ENCODE data around the gene NLK. TPM values are rescaled to one million over a fixed set of nuclear protein-coding genes. Genes with fewer than 3 reads are reported as not detected.
A peak's percentile ranks its signal among the peaks of the same experiment; 100 is the strongest.

NLK gene
- total and polyA plus RNA-seq, 2 of the 13 experiments (the other 11 are each of a cell fraction or from before 2014, with no cell fraction given), result 13.4 to 14.6 TPM

- TF ChIP-seq TIGD3 (CRISPR knock-in tag; IDR thresholded peaks at IDR 0.05; ENCODE audit: borderline replicate concordance) (no peak), ZNF557 (CRISPR knock-in tag; IDR thresholded peaks at IDR 0.05) (no peak), SAP130 (CRISPR knock-in tag; IDR thresholded peaks at IDR 0.05; ENCODE audit: low read depth) (peak; percentile 64), CREB1 (IDR thresholded peaks at IDR 0.05) (no peak), CREB1 (CRISPR knock-in tag; IDR thresholded peaks at IDR 0.05) (no peak), NR1H2 (CRISPR knock-in tag; IDR thresholded peaks at IDR 0.05; ENCODE audit: borderline replicate concordance, low read depth) (no peak), BATF2 (CRISPR knock-in tag; IDR thresholded peaks at IDR 0.05) (no peak), KAT2B (IDR thresholded peaks at IDR 0.05; ENCODE audit: borderline replicate concordance, low read depth, low read length) (no peak), PRPF4 (IDR thresholded peaks at IDR 0.05; ENCODE audit: low read depth, low read length, poor library complexity, severe bottlenecking) (no peak), ZNF296 (CRISPR knock-in tag; conservative IDR thresholded peaks at IDR 0.05) (peak; percentile 69; the same call in 1 of the 2 replicates), ZNF484 (CRISPR knock-in tag; IDR thresholded peaks at IDR 0.05; ENCODE audit: borderline replicate concordance, low read depth) (no peak), STAT5B (CRISPR knock-in tag; IDR thresholded peaks at IDR 0.05) (0 out of 2 replicates have a peak, but pooled peaks have one; percentile 81), ZNF543 (CRISPR knock-in tag; IDR thresholded peaks at IDR 0.05) (no peak), TARDBP (CRISPR knock-in tag; IDR thresholded peaks at IDR 0.05) (no peak), ZNF501 (CRISPR knock-in tag; IDR thresholded peaks at IDR 0.05) (no peak), ZNF382 (CRISPR knock-in tag; IDR thresholded peaks at IDR 0.05; ENCODE audit: borderline replicate concordance) (no peak), IKZF1 (IDR thresholded peaks at IDR 0.05) (no peak), NFE2 (CRISPR knock-in tag; IDR thresholded peaks at IDR 0.05) (no peak), RBM39 (IDR thresholded peaks at IDR 0.05; ENCODE audit: low read depth, low read length, poor library complexity, severe bottlenecking) (no peak)
- TF ChIP-seq, protein P1, sequence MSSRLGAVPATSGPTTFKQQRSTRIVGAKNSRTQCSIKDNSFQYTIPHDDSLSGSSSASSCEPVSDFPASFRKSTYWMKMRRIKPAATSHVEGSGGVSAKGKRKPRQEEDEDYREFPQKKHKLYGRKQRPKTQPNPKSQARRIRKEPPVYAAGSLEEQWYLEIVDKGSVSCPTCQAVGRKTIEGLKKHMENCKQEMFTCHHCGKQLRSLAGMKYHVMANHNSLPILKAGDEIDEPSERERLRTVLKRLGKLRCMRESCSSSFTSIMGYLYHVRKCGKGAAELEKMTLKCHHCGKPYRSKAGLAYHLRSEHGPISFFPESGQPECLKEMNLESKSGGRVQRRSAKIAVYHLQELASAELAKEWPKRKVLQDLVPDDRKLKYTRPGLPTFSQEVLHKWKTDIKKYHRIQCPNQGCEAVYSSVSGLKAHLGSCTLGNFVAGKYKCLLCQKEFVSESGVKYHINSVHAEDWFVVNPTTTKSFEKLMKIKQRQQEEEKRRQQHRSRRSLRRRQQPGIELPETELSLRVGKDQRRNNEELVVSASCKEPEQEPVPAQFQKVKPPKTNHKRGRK (CRISPR knock-in tag; IDR thresholded peaks at IDR 0.05), result no peak
- TF ChIP-seq, protein P2, sequence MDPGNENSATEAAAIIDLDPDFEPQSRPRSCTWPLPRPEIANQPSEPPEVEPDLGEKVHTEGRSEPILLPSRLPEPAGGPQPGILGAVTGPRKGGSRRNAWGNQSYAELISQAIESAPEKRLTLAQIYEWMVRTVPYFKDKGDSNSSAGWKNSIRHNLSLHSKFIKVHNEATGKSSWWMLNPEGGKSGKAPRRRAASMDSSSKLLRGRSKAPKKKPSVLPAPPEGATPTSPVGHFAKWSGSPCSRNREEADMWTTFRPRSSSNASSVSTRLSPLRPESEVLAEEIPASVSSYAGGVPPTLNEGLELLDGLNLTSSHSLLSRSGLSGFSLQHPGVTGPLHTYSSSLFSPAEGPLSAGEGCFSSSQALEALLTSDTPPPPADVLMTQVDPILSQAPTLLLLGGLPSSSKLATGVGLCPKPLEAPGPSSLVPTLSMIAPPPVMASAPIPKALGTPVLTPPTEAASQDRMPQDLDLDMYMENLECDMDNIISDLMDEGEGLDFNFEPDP (CRISPR knock-in tag; conservative IDR thresholded peaks at IDR 0.05), result no peak
- TF ChIP-seq, protein P3, sequence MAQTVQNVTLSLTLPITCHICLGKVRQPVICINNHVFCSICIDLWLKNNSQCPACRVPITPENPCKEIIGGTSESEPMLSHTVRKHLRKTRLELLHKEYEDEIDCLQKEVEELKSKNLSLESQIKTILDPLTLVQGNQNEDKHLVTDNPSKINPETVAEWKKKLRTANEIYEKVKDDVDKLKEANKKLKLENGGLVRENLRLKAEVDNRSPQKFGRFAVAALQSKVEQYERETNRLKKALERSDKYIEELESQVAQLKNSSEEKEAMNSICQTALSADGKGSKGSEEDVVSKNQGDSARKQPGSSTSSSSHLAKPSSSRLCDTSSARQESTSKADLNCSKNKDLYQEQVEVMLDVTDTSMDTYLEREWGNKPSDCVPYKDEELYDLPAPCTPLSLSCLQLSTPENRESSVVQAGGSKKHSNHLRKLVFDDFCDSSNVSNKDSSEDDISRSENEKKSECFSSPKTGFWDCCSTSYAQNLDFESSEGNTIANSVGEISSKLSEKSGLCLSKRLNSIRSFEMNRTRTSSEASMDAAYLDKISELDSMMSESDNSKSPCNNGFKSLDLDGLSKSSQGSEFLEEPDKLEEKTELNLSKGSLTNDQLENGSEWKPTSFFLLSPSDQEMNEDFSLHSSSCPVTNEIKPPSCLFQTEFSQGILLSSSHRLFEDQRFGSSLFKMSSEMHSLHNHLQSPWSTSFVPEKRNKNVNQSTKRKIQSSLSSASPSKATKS (CRISPR knock-in tag; IDR thresholded peaks at IDR 0.05), result no peak
- TF ChIP-seq, protein P4, sequence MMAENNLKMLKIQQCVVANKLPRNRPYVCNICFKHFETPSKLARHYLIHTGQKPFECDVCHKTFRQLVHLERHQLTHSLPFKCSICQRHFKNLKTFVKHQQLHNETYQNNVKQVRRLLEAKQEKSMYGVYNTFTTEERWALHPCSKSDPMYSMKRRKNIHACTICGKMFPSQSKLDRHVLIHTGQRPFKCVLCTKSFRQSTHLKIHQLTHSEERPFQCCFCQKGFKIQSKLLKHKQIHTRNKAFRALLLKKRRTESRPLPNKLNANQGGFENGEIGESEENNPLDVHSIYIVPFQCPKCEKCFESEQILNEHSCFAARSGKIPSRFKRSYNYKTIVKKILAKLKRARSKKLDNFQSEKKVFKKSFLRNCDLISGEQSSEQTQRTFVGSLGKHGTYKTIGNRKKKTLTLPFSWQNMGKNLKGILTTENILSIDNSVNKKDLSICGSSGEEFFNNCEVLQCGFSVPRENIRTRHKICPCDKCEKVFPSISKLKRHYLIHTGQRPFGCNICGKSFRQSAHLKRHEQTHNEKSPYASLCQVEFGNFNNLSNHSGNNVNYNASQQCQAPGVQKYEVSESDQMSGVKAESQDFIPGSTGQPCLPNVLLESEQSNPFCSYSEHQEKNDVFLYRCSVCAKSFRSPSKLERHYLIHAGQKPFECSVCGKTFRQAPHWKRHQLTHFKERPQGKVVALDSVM (CRISPR knock-in tag; IDR thresholded peaks at IDR 0.05), result no peak
Measured at GRCh38 chr17:28008513-28008912, 34.0 kb upstream of the NLK start (continued).
